Vagina (tissue), 2 donors: Measurements from ENCODE around the gene GAD1.

Experiments used
- CTCF ChIP-seq, 3 experiments: fragments of 450-650 bp in 2 of 3; fragments of 200-600 bp in 1 of 3; sonication (generic) in 1 of 3; IDR thresholded peaks; one replicate each; pipeline ENCODE4 v1.5.1; 2017 to 2019; ENCODE audit warnings: antibody characterized with exemption in 3 of 3, mild to moderate bottlenecking in 2 of 3, moderate library complexity in 2 of 3
- POLR2A ChIP-seq, 2 donors: fragments of 450-650 bp; IDR thresholded peaks; one replicate each; pipeline ENCODE4 v1.6.1; 2017; ENCODE audit warnings: antibody characterized with exemption in 2 of 2, mild to moderate bottlenecking in 2 of 2, moderate library complexity in 2 of 2
- POLR2AphosphoS5 ChIP-seq, 2 donors: sonication (generic); formaldehyde crosslinking; IDR thresholded peaks; one replicate each; pipeline ENCODE4 v1.9.0; 2017; ENCODE audit warnings: antibody characterized with exemption in 2 of 2, mild to moderate bottlenecking in 2 of 2, low read depth in 1 of 2; ENCODE audit not compliant: insufficient read depth in 1 of 2

DNA sequence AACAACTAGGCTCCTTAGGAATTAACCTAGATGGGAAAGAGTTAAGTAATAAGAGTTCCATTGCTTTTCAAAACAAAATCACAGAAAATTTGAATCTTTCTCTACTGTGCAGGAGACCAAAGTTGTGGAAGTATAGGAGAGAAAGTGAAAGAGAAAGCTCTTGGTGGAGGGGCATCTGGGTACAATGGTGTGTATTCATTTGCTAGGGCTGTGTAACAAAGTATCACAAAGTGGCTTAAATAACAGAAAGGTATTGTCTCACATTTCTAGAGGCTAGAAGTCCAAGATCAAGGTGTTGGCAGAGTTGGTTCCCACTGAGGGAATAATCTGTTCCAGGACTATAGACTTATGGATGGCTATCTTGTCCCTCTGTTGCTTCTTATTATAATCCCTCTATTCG is 61.8 kb downstream of the GAD1 start:
- no peak for TF ChIP-seq CTCF (IDR thresholded peaks at IDR 0.05)
- no peak for TF ChIP-seq POLR2A (IDR thresholded peaks at IDR 0.05)
- TF ChIP-seq POLR2AphosphoS5 (IDR thresholded peaks at IDR 0.05; ENCODE audit: insufficient read depth in 1 of 2, low read depth in 1 of 2), result no peak
